ENCODE results near the gene MSS51.

The MSS51 gene

GRCh38 chr10:73413528-73414229, 19.7 kb downstream of the MSS51 start, which contains the start of gene ANXA7:
Gene ANXA7 (minus strand): TSS chr10:73414058. CDS start chr10:73400856, 13,202 bp downstream.
- DNase-seq (ENCODE audit: low read depth), result peak; percentile 93
- TF ChIP-seq, protein P1, sequence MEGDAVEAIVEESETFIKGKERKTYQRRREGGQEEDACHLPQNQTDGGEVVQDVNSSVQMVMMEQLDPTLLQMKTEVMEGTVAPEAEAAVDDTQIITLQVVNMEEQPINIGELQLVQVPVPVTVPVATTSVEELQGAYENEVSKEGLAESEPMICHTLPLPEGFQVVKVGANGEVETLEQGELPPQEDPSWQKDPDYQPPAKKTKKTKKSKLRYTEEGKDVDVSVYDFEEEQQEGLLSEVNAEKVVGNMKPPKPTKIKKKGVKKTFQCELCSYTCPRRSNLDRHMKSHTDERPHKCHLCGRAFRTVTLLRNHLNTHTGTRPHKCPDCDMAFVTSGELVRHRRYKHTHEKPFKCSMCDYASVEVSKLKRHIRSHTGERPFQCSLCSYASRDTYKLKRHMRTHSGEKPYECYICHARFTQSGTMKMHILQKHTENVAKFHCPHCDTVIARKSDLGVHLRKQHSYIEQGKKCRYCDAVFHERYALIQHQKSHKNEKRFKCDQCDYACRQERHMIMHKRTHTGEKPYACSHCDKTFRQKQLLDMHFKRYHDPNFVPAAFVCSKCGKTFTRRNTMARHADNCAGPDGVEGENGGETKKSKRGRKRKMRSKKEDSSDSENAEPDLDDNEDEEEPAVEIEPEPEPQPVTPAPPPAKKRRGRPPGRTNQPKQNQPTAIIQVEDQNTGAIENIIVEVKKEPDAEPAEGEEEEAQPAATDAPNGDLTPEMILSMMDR (IDR thresholded peaks at IDR 0.05; ENCODE audit: low read depth, low read length), result no peak
- TF ChIP-seq POLR2A (IDR thresholded peaks at IDR 0.05; ENCODE audit: extremely low read depth, insufficient read length) (peak; percentile 83), MYC (IDR thresholded peaks at IDR 0.05; ENCODE audit: low read depth, low read length) (no peak; the same call in 1 of the 2 replicates)
- TF ChIP-seq, protein P2, sequence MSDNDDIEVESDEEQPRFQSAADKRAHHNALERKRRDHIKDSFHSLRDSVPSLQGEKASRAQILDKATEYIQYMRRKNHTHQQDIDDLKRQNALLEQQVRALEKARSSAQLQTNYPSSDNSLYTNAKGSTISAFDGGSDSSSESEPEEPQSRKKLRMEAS (IDR thresholded peaks at IDR 0.05; ENCODE audit: low read depth, low read length), result no peak; the same call in 1 of the 2 replicates
- peak within 1 kb of the TSS; percentile 91 for H3K4me3 ChIP-seq (ENCODE audit: low read depth, low read length)

- no peak for TF ChIP-seq MYC (IDR thresholded peaks at IDR 0.05; ENCODE audit: low read depth, low read length)
- TF ChIP-seq, protein P2 (IDR thresholded peaks at IDR 0.05; ENCODE audit: low read depth, low read length), result peak; percentile 20; the same call in 1 of the 2 replicates
- TF ChIP-seq, protein P1 (IDR thresholded peaks at IDR 0.05; ENCODE audit: low read depth, low read length), result no peak
- no peak for TF ChIP-seq POLR2A (IDR thresholded peaks at IDR 0.05; ENCODE audit: extremely low read depth, insufficient read length)
- DNase-seq (ENCODE audit: low read depth), result peak; percentile 69
- peak overlapping the region; percentile 91 for H3K4me3 ChIP-seq (ENCODE audit: low read depth, low read length)
These were observed 20.2 kb downstream of the MSS51 start for GRCh38 chr10:73413108-73413527.

GRCh38 chr10:73410897-73411296, 22.5 kb downstream of the MSS51 start:
- H3K4me3 ChIP-seq (ENCODE audit: low read depth, low read length), result no peak overlapping the region
- TF ChIP-seq, protein P1 (IDR thresholded peaks at IDR 0.05; ENCODE audit: low read depth, low read length), result no peak
- TF ChIP-seq POLR2A (IDR thresholded peaks at IDR 0.05; ENCODE audit: extremely low read depth, insufficient read length) (no peak), MYC (IDR thresholded peaks at IDR 0.05; ENCODE audit: low read depth, low read length) (no peak)
- TF ChIP-seq, protein P2 (IDR thresholded peaks at IDR 0.05; ENCODE audit: low read depth, low read length), result no peak
- DNase-seq (ENCODE audit: low read depth), result no peak

DNA sequence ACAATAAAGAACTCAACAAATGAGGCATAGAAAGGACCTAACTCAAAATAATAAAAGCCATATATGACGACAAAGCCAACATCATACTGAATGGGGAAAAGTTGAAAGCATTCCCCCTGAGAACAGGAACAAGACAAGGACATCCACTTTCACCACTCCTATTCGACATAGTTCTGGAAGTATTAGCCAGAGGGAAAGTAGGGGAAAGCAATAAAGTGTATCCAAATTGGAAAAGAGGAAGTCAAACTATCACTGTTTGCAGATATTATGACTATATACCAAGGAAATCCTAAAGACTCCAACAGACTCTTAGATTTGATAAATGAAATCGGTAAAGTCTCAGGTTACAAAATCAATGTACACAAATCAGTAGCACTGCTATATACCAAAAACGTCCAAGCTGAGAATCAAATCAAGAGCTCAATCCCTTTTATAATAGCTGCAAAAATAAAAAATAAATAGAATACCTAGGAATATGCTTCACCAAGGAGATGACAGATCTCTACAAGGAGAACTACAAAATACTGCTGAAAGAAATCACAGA, 24.3 kb downstream of the MSS51 start:
- TF ChIP-seq POLR2A (IDR thresholded peaks at IDR 0.05; ENCODE audit: extremely low read depth, insufficient read length), result no peak
- TF ChIP-seq, protein P2 (IDR thresholded peaks at IDR 0.05; ENCODE audit: low read depth, low read length), result no peak
- no peak overlapping the region for H3K4me3 ChIP-seq (ENCODE audit: low read depth, low read length)
- DNase-seq (ENCODE audit: low read depth), result no peak

- DNase-seq (ENCODE audit: low read depth), result peak; percentile 22
- H3K4me3 ChIP-seq (ENCODE audit: low read depth, low read length), result no peak overlapping the region
- TF ChIP-seq POLR2A (IDR thresholded peaks at IDR 0.05; ENCODE audit: extremely low read depth, insufficient read length) (no peak), MYC (IDR thresholded peaks at IDR 0.05; ENCODE audit: low read depth, low read length) (no peak)
- TF ChIP-seq, protein P1 (IDR thresholded peaks at IDR 0.05; ENCODE audit: low read depth, low read length), result no peak
- TF ChIP-seq, protein P2 (IDR thresholded peaks at IDR 0.05; ENCODE audit: low read depth, low read length), result no peak
These were observed 25.3 kb downstream of the MSS51 start for GRCh38 chr10:73408061-73408460.

- H3K4me3 ChIP-seq (ENCODE audit: low read depth, low read length), result no peak overlapping the region
- DNase-seq (ENCODE audit: low read depth), result no peak
- TF ChIP-seq, protein P2 (IDR thresholded peaks at IDR 0.05; ENCODE audit: low read depth, low read length), result no peak
These were observed 25.9 kb downstream of the MSS51 start for GRCh38 chr10:73407495-73407894.

All from NB4 (cell line).